GM23338 (cell line): Measurements from ENCODE around the gene COL1A1. TPM values are rescaled to one million over a fixed set of nuclear protein-coding genes. Genes with fewer than 3 reads are reported as not detected.

Experiments used
- ATAC-seq: fragments of 200-7000 bp; cut with Tn5 transposase; 3 replicates; pipeline ENCODE4 v1.9.1; 2020
- DNase-seq: peaks from one replicate; pipeline ENCODE4 v3.0.0-alpha.2; 2015; ENCODE audit warnings: low spot score
- H2AFZ ChIP-seq: fragments of 200-600 bp; sonication (generic); 2 replicates; pipeline ENCODE4 v1.8.0; 2016; ENCODE audit warnings: antibody characterized with exemption, mild to moderate bottlenecking, moderate library complexity
- H3F3A ChIP-seq: fragments of 200-600 bp; sonication (generic); replicated peaks from 2 replicates; pipeline ENCODE4 v1.8.0; 2017; ENCODE audit warnings: antibody characterized with exemption, mixed run types, low read depth
- H3K27ac ChIP-seq: fragments of 200-600 bp; sonication (generic); 2 replicates; pipeline ENCODE4 v1.6.1; 2016; ENCODE audit warnings: low read depth
- H3K27me3 ChIP-seq: fragments of 200-600 bp; sonication (generic); 2 replicates; pipeline ENCODE4 v1.8.0; 2016; ENCODE audit warnings: mild to moderate bottlenecking, mixed run types, moderate library complexity; ENCODE audit not compliant: insufficient read depth
- H3K36me3 ChIP-seq: fragments of 200-600 bp; sonication (generic); 2 replicates; pipeline ENCODE4 v1.8.0; 2016; ENCODE audit warnings: mild to moderate bottlenecking; ENCODE audit not compliant: insufficient read depth
- H3K4me1 ChIP-seq: fragments of 200-600 bp; sonication (generic); 2 replicates; pipeline ENCODE4 v1.8.0; 2016; ENCODE audit warnings: mild to moderate bottlenecking, moderate library complexity; ENCODE audit not compliant: insufficient read depth
- H3K4me2 ChIP-seq: fragments of 200-600 bp; sonication (generic); 2 replicates; pipeline ENCODE4 v1.7.1; 2017; ENCODE audit warnings: mixed run types
- H3K4me3 ChIP-seq: fragments of 200-600 bp; sonication (generic); 2 replicates; pipeline ENCODE4 v1.6.1; 2016; ENCODE audit warnings: mixed run types
- H3K79me2 ChIP-seq: fragments of 200-600 bp; sonication (generic); replicated peaks from 2 replicates; pipeline ENCODE4 v1.8.0; 2017; ENCODE audit warnings: mild to moderate bottlenecking; ENCODE audit not compliant: insufficient read depth
- H3K9me2 ChIP-seq: fragments of 200-600 bp; sonication (generic); 2 replicates; pipeline ENCODE4 v1.8.0; 2017; ENCODE audit not compliant: insufficient read depth
- H4K20me1 ChIP-seq: fragments of 200-600 bp; sonication (generic); replicated peaks from 2 replicates; pipeline ENCODE4 v1.8.0; 2017; ENCODE audit warnings: mild to moderate bottlenecking; ENCODE audit not compliant: insufficient read depth
- H3K27ac Mint-ChIP-seq: 2 replicates; pipeline ENCODE4 v1.8.0; 2020; ENCODE audit warnings: inconsistent platforms, mild to moderate bottlenecking, moderate library complexity, mixed read lengths
- H3K27me3 Mint-ChIP-seq: 3 replicates; pipeline ENCODE4 v1.8.0; 2022; ENCODE audit warnings: low read depth, mild to moderate bottlenecking, moderate library complexity, mixed read lengths, inconsistent platforms; ENCODE audit not compliant: insufficient read depth, poor library complexity
- H3K36me3 Mint-ChIP-seq: 3 replicates; pipeline ENCODE4 v1.8.0; 2021; ENCODE audit warnings: low read depth, mild to moderate bottlenecking, inconsistent platforms, moderate library complexity, mixed read lengths
- H3K4me1 Mint-ChIP-seq: 3 replicates; pipeline ENCODE4 v1.8.0; 2020; ENCODE audit warnings: mild to moderate bottlenecking, inconsistent platforms, mixed read lengths
- H3K4me3 Mint-ChIP-seq: 3 replicates; pipeline ENCODE4 v1.8.0; 2021; ENCODE audit warnings: moderate library complexity, mild to moderate bottlenecking, inconsistent platforms, mixed read lengths
- H3K9me3 Mint-ChIP-seq: 3 replicates; pipeline ENCODE4 v1.8.0; 2020; ENCODE audit warnings: moderate library complexity, mild to moderate bottlenecking, inconsistent platforms, mixed read lengths
- CREB1 ChIP-seq: fragments of 250-450 bp; sonication (Bioruptor Pico); IDR thresholded peaks from 2 replicates; pipeline ENCODE4 v1.5.0; 2020; ENCODE audit warnings: low read depth, mild to moderate bottlenecking, moderate library complexity
- CTCF ChIP-seq, 2 experiments: fragments of 200-600 bp in 1 of 2; sonication (generic) in 1 of 2; conservative IDR thresholded peaks; 2 replicates each; pipeline versions ENCODE4 v1.5.1 to v1.6.1; 2016 to 2017; ENCODE audit warnings: antibody characterized with exemption in 2 of 2, low read depth in 2 of 2, mild to moderate bottlenecking in 2 of 2, moderate library complexity in 1 of 2
- ETS1 ChIP-seq: IDR thresholded peaks from 2 replicates; pipeline ENCODE4 v1.6.1; 2016; ENCODE audit warnings: antibody characterized with exemption
- EZH2 ChIP-seq: fragments of 200-600 bp; sonication (generic); IDR thresholded peaks from one replicate; pipeline ENCODE4 v1.8.0; 2017; ENCODE audit warnings: antibody characterized with exemption, mild to moderate bottlenecking, low read depth; ENCODE audit not compliant: unreplicated experiment
- EZH2phosphoT487 ChIP-seq: fragments of 200-600 bp; sonication (generic); IDR thresholded peaks from one replicate; pipeline ENCODE4 v1.8.1; 2018; ENCODE audit warnings: antibody characterized with exemption; ENCODE audit not compliant: unreplicated experiment
- JUNB ChIP-seq: IDR thresholded peaks from one replicate; pipeline ENCODE4 v1.6.1; 2016; ENCODE audit warnings: antibody characterized with exemption; ENCODE audit not compliant: unreplicated experiment
- NANOG ChIP-seq: IDR thresholded peaks from 2 replicates; pipeline ENCODE4 v1.6.1; 2016; ENCODE audit warnings: antibody characterized with exemption, borderline replicate concordance
- POLR2AphosphoS5 ChIP-seq: IDR thresholded peaks from 2 replicates; pipeline ENCODE4 v1.6.1; 2016; ENCODE audit warnings: antibody characterized with exemption, low read depth
- STAT1 ChIP-seq: IDR thresholded peaks from one replicate; pipeline ENCODE4 v1.6.1; 2016; ENCODE audit warnings: antibody characterized with exemption; ENCODE audit not compliant: unreplicated experiment
- ZNF114 ChIP-seq: fragments of 250-450 bp; sonication (Bioruptor Pico); IDR thresholded peaks from 2 replicates; pipeline ENCODE4 v1.5.0; 2020; ENCODE audit warnings: mild to moderate bottlenecking, moderate library complexity
- ZNF331 ChIP-seq: fragments of 250-450 bp; sonication (Bioruptor Pico); IDR thresholded peaks from 2 replicates; pipeline ENCODE4 v1.5.0; 2020; ENCODE audit warnings: low read depth, mild to moderate bottlenecking, moderate library complexity
- ZNF462 ChIP-seq: fragments of 250-450 bp; sonication (Bioruptor Pico); IDR thresholded peaks from 2 replicates; pipeline ENCODE4 v1.5.0; 2020; ENCODE audit warnings: mild to moderate bottlenecking, moderate library complexity
- polyA plus RNA-seq: library from polyadenylated mRNA; unstranded; fragments of >200 nt; fragmentation: Nextera tagmentation; extraction: Ambion mirVana; gene quantifications from 2 replicates; pipeline ENCODE4 v1.2.1, GENCODE V29; 2016
- total RNA-seq: library from RNA; depleted of rRNA; stranded (reverse); fragments of >200 nt; shearing (Covaris generic); gene quantifications from 2 replicates; pipeline ENCODE4 v1.2.3, GENCODE V29; 2014
- TF ChIP-seq, protein P1 (sequence below): IDR thresholded peaks from one replicate; pipeline ENCODE4 v1.6.1; 2018; ENCODE audit warnings: antibody characterized with exemption; ENCODE audit not compliant: unreplicated experiment

Gene COL1A1
- total and polyA plus RNA-seq, 2 experiments from 2014 or later: 21.2 to 34.3 TPM

GRCh38 chr17:50165066-50165465 is 36.4 kb downstream of the COL1A1 start:
- Mint-ChIP-seq H3K27ac (no peak overlapping the region), H3K27me3 (peaks cover 17% of the 10 kb centered on the region), H3K4me1 (peaks cover 29% of the 10 kb centered on the region), H3K4me3 (no peak overlapping the region), H3K36me3 (no peaks in the 10 kb centered on the region), H3K9me3 (no peaks in the 10 kb centered on the region; the same call in 2 of the 3 replicates)
- H3K4me1 ChIP-seq: peaks cover 13% of the 10 kb centered on the region
- ATAC-seq: no peak
- no peak overlapping the region for H3K27ac ChIP-seq
- no peak for DNase-seq
- no peak overlapping the region for H2AFZ ChIP-seq
- no peaks in the 10 kb centered on the region for H3K9me2 ChIP-seq
- H3K79me2 ChIP-seq: no peaks in the 10 kb centered on the region
- H3K4me2 ChIP-seq: no peak overlapping the region
- H3K4me3 ChIP-seq: no peak overlapping the region
- H3K27me3 ChIP-seq: peaks cover 14% of the 10 kb centered on the region; the same call in 1 of the 2 replicates
- TF ChIP-seq CREB1 (CRISPR knock-in tag) (no peak), POLR2AphosphoS5 (no peak), EZH2 (no peak), EZH2phosphoT487 (no peak), ZNF331 (no peak), CTCF (conservative IDR thresholded peaks at IDR 0.05; ENCODE audit: low read depth in 2 of 2) (no peak), ZNF114 (no peak), NANOG (no peak), ETS1 (no peak), JUNB (no peak), STAT1 (no peak), ZNF462 (CRISPR knock-in tag) (no peak)
- TF ChIP-seq, protein P1, sequence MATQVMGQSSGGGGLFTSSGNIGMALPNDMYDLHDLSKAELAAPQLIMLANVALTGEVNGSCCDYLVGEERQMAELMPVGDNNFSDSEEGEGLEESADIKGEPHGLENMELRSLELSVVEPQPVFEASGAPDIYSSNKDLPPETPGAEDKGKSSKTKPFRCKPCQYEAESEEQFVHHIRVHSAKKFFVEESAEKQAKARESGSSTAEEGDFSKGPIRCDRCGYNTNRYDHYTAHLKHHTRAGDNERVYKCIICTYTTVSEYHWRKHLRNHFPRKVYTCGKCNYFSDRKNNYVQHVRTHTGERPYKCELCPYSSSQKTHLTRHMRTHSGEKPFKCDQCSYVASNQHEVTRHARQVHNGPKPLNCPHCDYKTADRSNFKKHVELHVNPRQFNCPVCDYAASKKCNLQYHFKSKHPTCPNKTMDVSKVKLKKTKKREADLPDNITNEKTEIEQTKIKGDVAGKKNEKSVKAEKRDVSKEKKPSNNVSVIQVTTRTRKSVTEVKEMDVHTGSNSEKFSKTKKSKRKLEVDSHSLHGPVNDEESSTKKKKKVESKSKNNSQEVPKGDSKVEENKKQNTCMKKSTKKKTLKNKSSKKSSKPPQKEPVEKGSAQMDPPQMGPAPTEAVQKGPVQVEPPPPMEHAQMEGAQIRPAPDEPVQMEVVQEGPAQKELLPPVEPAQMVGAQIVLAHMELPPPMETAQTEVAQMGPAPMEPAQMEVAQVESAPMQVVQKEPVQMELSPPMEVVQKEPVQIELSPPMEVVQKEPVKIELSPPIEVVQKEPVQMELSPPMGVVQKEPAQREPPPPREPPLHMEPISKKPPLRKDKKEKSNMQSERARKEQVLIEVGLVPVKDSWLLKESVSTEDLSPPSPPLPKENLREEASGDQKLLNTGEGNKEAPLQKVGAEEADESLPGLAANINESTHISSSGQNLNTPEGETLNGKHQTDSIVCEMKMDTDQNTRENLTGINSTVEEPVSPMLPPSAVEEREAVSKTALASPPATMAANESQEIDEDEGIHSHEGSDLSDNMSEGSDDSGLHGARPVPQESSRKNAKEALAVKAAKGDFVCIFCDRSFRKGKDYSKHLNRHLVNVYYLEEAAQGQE: no peak
- no peaks in the 10 kb centered on the region for H4K20me1 ChIP-seq
- no peaks in the 10 kb centered on the region for H3K36me3 ChIP-seq
- H3F3A ChIP-seq: no peaks in the 10 kb centered on the region; the same call in 1 of the 2 replicates
